SK-N-SH treated with all-trans-retinoic acid at 6 μM for 48 hours (cell line): ENCODE data around the gene SP9.

Experiments used
- ARNTL ChIP-seq: fragments of 450-650 bp; formaldehyde crosslinking; IDR thresholded peaks from 2 replicates; pipeline ENCODE4 v1.5.0; 2020; ENCODE audit warnings: low read depth, mild to moderate bottlenecking, moderate library complexity, borderline replicate concordance
- RARB ChIP-seq: fragments of 250-450 bp; sonication (Bioruptor Pico); IDR thresholded peaks from 2 replicates; pipeline ENCODE4 v1.8.0; 2021; ENCODE audit warnings: mild to moderate bottlenecking, moderate library complexity
- SNAI2 ChIP-seq: fragments of 250-450 bp; sonication (Bioruptor Pico); IDR thresholded peaks from 2 replicates; pipeline ENCODE4 v1.5.0; 2020; ENCODE audit warnings: mild to moderate bottlenecking, moderate library complexity
- TOX ChIP-seq: fragments of 250-450 bp; sonication (Bioruptor Pico); IDR thresholded peaks from 2 replicates; pipeline ENCODE4 v1.8.0; 2021; ENCODE audit warnings: mild to moderate bottlenecking, moderate library complexity, borderline replicate concordance
- ZC3H10 ChIP-seq: fragments of 250-450 bp; sonication (Bioruptor Pico); IDR thresholded peaks from 2 replicates; pipeline ENCODE4 v1.5.1; 2021; ENCODE audit warnings: mild to moderate bottlenecking, moderate library complexity
- ZFP3 ChIP-seq: fragments of 250-450 bp; sonication (Bioruptor Pico); IDR thresholded peaks from 2 replicates; pipeline ENCODE4 v1.5.0; 2020; ENCODE audit warnings: mild to moderate bottlenecking, moderate library complexity
- ZNF8 ChIP-seq: fragments of 450-650 bp; formaldehyde crosslinking; IDR thresholded peaks from 2 replicates; pipeline ENCODE4 v1.5.0; 2020; ENCODE audit warnings: mild to moderate bottlenecking, moderate library complexity
- TF ChIP-seq, protein P1 (sequence below): fragments of 250-450 bp; sonication (Bioruptor Pico); IDR thresholded peaks from 2 replicates; pipeline ENCODE4 v1.8.0; 2020; ENCODE audit warnings: mild to moderate bottlenecking, moderate library complexity, borderline replicate concordance
- TF ChIP-seq, protein P2 (sequence below): fragments of 250-450 bp; sonication (Bioruptor Pico); IDR thresholded peaks from 2 replicates; pipeline ENCODE4 v1.5.1; 2021; ENCODE audit warnings: mild to moderate bottlenecking, moderate library complexity

DNA sequence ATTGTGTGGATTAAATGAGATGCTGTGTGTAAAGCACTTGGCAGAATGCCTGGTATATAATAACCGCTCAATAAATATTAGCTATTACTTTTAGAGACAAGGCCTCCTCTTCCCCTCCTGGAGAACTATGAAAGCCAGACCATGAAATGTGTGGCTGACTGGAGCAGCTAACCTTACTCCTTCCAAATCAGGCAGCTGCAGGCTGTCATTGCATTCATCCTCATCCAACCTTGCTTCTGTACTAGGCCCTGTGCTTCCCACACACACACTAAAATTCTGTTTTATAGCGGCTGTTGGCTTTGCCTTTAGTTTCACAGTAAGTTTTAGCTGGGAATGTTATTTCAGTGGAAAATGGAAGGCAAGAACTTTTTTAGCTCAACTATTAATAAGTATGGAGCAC is 10.2 kb upstream of the SP9 start:
- TF ChIP-seq SNAI2 (CRISPR knock-in tag), result no peak
- TF ChIP-seq ARNTL (CRISPR knock-in tag), result no peak
- TF ChIP-seq RARB (CRISPR knock-in tag), result no peak
- TF ChIP-seq, protein P1, sequence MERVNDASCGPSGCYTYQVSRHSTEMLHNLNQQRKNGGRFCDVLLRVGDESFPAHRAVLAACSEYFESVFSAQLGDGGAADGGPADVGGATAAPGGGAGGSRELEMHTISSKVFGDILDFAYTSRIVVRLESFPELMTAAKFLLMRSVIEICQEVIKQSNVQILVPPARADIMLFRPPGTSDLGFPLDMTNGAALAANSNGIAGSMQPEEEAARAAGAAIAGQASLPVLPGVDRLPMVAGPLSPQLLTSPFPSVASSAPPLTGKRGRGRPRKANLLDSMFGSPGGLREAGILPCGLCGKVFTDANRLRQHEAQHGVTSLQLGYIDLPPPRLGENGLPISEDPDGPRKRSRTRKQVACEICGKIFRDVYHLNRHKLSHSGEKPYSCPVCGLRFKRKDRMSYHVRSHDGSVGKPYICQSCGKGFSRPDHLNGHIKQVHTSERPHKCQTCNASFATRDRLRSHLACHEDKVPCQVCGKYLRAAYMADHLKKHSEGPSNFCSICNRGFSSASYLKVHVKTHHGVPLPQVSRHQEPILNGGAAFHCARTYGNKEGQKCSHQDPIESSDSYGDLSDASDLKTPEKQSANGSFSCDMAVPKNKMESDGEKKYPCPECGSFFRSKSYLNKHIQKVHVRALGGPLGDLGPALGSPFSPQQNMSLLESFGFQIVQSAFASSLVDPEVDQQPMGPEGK, result no peak
- TF ChIP-seq, protein P2, sequence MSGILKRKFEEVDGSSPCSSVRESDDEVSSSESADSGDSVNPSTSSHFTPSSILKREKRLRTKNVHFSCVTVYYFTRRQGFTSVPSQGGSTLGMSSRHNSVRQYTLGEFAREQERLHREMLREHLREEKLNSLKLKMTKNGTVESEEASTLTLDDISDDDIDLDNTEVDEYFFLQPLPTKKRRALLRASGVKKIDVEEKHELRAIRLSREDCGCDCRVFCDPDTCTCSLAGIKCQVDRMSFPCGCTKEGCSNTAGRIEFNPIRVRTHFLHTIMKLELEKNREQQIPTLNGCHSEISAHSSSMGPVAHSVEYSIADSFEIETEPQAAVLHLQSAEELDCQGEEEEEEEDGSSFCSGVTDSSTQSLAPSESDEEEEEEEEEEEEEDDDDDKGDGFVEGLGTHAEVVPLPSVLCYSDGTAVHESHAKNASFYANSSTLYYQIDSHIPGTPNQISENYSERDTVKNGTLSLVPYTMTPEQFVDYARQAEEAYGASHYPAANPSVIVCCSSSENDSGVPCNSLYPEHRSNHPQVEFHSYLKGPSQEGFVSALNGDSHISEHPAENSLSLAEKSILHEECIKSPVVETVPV (CRISPR knock-in tag), result no peak
- TF ChIP-seq ZFP3, result no peak
- TF ChIP-seq TOX (CRISPR knock-in tag), result no peak
- TF ChIP-seq ZNF8 (CRISPR knock-in tag), result no peak
- TF ChIP-seq ZC3H10 (CRISPR knock-in tag), result no peak
